GM12891 (cell line): ENCODE results near the gene GRM8.

Experiments
- PAX5 ChIP-seq: IDR thresholded peaks from 2 replicates; pipeline ENCODE4 v1.6.1; 2011; ENCODE audit warnings: low read length, moderate library complexity, mild to moderate bottlenecking; ENCODE audit not compliant: insufficient read depth, severe bottlenecking
- POLR2A ChIP-seq: IDR thresholded peaks from 2 replicates; pipeline ENCODE4 v1.6.1; 2011; ENCODE audit warnings: low read depth, low read length, control low read depth
- POLR2AphosphoS5 ChIP-seq: IDR thresholded peaks from 2 replicates; pipeline ENCODE4 v1.6.1; 2011; ENCODE audit warnings: low read depth, low read length, control low read depth
- SPI1 ChIP-seq: IDR thresholded peaks from 2 replicates; pipeline ENCODE4 v1.6.1; 2011; ENCODE audit warnings: low read depth, low read length, control low read depth
- TAF1 ChIP-seq: IDR thresholded peaks from 2 replicates; pipeline ENCODE4 v1.6.1; 2011; ENCODE audit warnings: low read depth, low read length, control low read depth

- TF ChIP-seq POLR2A: no peak
- no peak for TF ChIP-seq TAF1
- TF ChIP-seq POLR2AphosphoS5: no peak
- TF ChIP-seq SPI1: no peak
- no peak for TF ChIP-seq PAX5
Measured at GRCh38 chr7:126760914-126761577, 491.7 kb downstream of the GRM8 start.
